Transverse colon (tissue), 3 donors: Measurements from ENCODE around the gene ATP4B.

Source experiments
- CTCF ChIP-seq, 5 experiments: fragments of 200-600 bp in 3 of 5; fragments of 450-650 bp in 2 of 5; sonication (generic) in 3 of 5; IDR thresholded peaks; 1 replicate in 2 of 5; 2 replicates in 3 of 5; pipeline ENCODE4 v1.5.1; 2016 to 2017; ENCODE audit warnings: antibody characterized with exemption in 5 of 5, inconsistent platforms in 3 of 5, mild to moderate bottlenecking in 2 of 5, moderate library complexity in 1 of 5
- POLR2A ChIP-seq: fragments of 450-650 bp; IDR thresholded peaks from one replicate; pipeline ENCODE4 v1.6.1; 2016; ENCODE audit warnings: antibody characterized with exemption, mild to moderate bottlenecking, moderate library complexity

- TF ChIP-seq CTCF (IDR thresholded peaks at IDR 0.05), result no peak
- TF ChIP-seq POLR2A, result no peak
Measured at GRCh38 chr13:113638173-113638746, 19.7 kb downstream of the ATP4B start.
